Measurements from ENCODE around the gene KCNIP3.

DNA sequence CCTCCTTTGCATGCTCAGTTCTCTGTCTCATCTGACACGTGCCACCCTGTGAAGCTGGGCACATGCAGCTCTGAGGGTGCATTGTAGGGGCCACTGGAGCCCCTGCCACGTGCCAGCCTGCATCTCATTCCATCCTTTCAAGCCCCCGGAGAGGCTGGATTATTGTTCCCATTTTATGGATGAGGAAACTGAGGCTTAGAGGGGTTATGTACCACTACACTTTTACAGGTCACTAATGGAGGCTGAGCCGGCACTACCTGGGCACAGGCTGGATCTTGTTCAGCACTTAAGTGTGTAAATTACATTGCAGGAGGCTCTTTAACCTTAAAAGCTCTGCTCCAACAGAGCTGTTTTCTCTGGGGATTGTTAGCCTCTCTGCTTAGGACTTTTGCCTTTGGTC lies 47.5 kb downstream of the KCNIP3 start:
- TF ChIP-seq, protein P1, sequence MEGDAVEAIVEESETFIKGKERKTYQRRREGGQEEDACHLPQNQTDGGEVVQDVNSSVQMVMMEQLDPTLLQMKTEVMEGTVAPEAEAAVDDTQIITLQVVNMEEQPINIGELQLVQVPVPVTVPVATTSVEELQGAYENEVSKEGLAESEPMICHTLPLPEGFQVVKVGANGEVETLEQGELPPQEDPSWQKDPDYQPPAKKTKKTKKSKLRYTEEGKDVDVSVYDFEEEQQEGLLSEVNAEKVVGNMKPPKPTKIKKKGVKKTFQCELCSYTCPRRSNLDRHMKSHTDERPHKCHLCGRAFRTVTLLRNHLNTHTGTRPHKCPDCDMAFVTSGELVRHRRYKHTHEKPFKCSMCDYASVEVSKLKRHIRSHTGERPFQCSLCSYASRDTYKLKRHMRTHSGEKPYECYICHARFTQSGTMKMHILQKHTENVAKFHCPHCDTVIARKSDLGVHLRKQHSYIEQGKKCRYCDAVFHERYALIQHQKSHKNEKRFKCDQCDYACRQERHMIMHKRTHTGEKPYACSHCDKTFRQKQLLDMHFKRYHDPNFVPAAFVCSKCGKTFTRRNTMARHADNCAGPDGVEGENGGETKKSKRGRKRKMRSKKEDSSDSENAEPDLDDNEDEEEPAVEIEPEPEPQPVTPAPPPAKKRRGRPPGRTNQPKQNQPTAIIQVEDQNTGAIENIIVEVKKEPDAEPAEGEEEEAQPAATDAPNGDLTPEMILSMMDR (IDR thresholded peaks at IDR 0.05): no peak
- TF ChIP-seq POLR2A (IDR thresholded peaks at IDR 0.05): no peak

Data from esophagus squamous epithelium (tissue), 4 donors.